Right renal pelvis (tissue), 4 donors: Measurements from ENCODE around the gene BRD4. TPM values are rescaled to one million over a fixed set of nuclear protein-coding genes. Genes with fewer than 3 reads are reported as not detected.

Experiments used
- DNase-seq, 4 donors: peaks; one replicate each; pipeline ENCODE4 v3.0.0-alpha.2; 2013; ENCODE audit warnings: low read depth in 4 of 4, low spot score in 3 of 4, missing footprints in 1 of 4
- polyA plus RNA-seq, 4 donors: library from polyadenylated mRNA; unstranded; fragments of 120-200 nt; gene quantifications; one replicate each; pipeline ENCODE4 v1.2.1, GENCODE V29; 2013; ENCODE audit not compliant: insufficient read length in 4 of 4

BRD4 gene
- polyA plus RNA-seq, 4 donors = 48.5 to 60.5 (median 49.2) TPM

- DNase-seq = peak in 3 of 4 donors; percentile 63 to 67 (median 65)
Observed at GRCh38 chr19:15199661-15200552, 132.4 kb downstream of the BRD4 start.

GRCh38 chr19:15198951-15199660 lies 133.2 kb downstream of the BRD4 start:
- no peak for DNase-seq

DNA sequence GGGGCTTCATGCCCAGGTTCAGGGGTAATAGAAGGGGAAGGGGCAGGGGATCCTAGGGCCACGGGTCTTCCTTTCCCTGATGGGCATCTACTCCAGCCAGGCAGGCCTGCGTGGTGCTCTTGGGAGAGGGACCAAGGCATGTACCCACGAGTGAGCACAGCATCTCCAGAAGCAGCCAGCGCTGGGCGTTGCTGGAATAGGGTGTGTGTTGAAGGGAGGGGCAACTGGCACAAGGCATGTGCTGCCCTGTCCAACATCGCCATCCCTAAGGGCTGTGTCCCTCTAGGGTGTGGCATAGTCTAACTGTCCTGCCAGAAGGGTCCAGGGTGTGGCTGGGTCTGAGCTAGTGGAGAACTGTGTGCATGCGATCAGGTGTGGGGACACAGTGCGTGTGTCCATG lies 134.4 kb downstream of the BRD4 start:
- DNase-seq = no peak

DNA sequence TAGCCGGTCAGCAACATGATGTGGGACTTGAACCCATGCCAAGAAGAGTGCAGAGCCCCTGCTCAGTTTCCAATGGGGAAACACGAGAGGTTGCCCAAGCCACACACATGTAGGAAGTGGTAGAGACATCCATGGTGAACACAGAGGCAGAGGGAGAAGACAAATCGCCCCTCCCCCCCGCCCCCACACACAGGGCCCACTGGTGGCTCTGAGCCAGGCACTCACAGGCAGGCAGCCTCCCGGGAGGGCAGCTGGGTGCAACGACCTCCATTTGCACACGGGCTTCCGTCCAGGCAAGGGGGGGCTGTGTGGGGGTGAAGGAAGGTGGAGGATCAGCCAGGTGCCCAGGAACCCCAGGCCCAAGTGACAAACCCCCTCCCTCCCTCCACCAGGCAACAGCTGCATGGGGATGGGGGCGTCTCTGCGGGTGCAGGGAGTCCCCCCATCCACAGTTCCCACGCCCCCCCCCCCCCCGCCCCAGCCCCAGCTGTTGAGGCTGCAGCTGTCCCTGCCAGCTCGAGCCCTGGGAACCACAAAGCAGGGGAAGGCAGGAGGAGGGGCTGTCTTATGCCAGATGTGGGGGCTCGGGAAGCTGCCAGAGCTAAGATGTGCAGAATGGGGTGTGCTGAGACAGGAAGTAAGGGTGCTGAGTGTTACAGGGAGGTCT lies 134.9 kb downstream of the BRD4 start:
- DNase-seq = no peak

- no peak for DNase-seq
Observed at GRCh38 chr19:15196360-15197005, 135.9 kb downstream of the BRD4 start.

GRCh38 chr19:15195371-15196334 lies 136.7 kb downstream of the BRD4 start:
- peak in 2 of 4 donors; percentile 43 to 54 for DNase-seq

- no peak for DNase-seq
Observed at GRCh38 chr19:15194938-15195337, 137.4 kb downstream of the BRD4 start.

- DNase-seq = no peak
Observed at GRCh38 chr19:15191982-15192381, 140.4 kb downstream of the BRD4 start.

GRCh38 chr19:15191514-15191913 lies 140.8 kb downstream of the BRD4 start:
- DNase-seq = no peak

DNA sequence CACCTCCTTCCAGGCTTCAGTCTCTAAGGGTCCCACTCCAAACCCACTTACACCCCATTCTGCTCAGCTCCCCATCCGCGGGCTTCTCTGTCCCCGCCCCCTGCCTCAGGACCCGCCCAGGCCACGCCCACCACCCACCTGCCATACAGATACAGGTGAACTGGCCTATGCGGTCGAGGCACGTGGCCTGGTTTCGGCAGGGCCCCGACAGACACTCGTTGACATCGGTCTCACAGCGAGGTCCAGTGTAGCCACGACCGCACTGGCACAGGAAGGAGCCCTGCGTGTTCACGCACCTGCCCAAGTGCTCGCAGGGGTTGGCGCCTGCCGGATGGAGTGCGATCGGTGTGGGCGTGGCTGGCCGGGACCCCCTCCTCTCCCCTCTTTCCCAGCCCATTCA lies 143.5 kb downstream of the BRD4 start:
- DNase-seq = no peak

- no peak for DNase-seq
Observed at GRCh38 chr19:15187026-15188007, 145.0 kb downstream of the BRD4 start.

Other genes starting within 250 kb of the BRD4 start
- 10 to 100 TPM; 18.2 to 25.0 (median 19.5) TPM for gene SYDE1, start 225.1 kb downstream of the BRD4 start, polyA plus RNA-seq
- gene NOTCH3, start 131.5 kb downstream of the BRD4 start, polyA plus RNA-seq = 100 to 1,000 TPM in 2 of 4 donors, 10 to 100 TPM in 2; 92.8 to 131 (median 98.9) TPM
- gene EPHX3, start 100.1 kb downstream of the BRD4 start, polyA plus RNA-seq = 1 to 10 TPM; 4.1 to 6.6 (median 5.3) TPM
- 10 to 100 TPM; 25.5 to 30.5 (median 28.7) TPM for gene AKAP8, start 47.2 kb upstream of the BRD4 start, polyA plus RNA-seq
- 100 to 1,000 TPM in 3 of 4 donors, 10 to 100 TPM in 1; 99.9 to 109 (median 106) TPM for gene AKAP8L, start 86.4 kb upstream of the BRD4 start, polyA plus RNA-seq
- 10 to 100 TPM; 31.2 to 43.2 (median 31.8) TPM for gene WIZ, start 117.4 kb upstream of the BRD4 start, polyA plus RNA-seq
- gene RASAL3, start 132.0 kb upstream of the BRD4 start, polyA plus RNA-seq = 1 to 10 TPM in 1 of 4 donors, under 1 TPM in 3; 0.50 to 1.4 (median 0.86) TPM
- under 1 TPM in 1 of 4 donors, not detected in 3; 0.10 TPM for gene PGLYRP2, start 147.0 kb upstream of the BRD4 start, polyA plus RNA-seq
- 1 to 10 TPM in 1 of 4 donors, under 1 TPM in 2, not detected in 1; 0.19 to 1.1 (median 0.66) TPM for gene CYP4F22, start 176.0 kb upstream of the BRD4 start, polyA plus RNA-seq